Measurements from ENCODE around the gene SRR.

DNA sequence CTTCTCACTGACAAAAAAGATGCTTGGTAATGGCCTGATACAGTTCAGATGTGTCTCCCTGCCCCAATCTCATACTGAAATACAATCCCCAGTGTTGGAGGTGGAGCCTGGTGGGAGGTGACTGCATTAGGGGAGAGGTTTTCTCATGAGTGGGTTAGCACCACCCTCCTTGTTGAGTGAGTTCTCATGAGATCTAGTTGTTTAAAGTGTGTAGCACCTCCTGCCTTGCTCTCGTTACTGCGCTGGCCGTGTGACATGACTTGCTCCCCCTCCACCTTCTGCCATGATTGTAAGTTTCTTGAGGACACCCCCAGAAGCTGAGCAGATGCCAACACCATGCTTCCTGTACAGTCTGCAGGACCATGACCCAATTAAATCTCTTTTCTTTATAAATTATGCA is 27.6 kb downstream of the SRR start:
- TF ChIP-seq, protein P1, sequence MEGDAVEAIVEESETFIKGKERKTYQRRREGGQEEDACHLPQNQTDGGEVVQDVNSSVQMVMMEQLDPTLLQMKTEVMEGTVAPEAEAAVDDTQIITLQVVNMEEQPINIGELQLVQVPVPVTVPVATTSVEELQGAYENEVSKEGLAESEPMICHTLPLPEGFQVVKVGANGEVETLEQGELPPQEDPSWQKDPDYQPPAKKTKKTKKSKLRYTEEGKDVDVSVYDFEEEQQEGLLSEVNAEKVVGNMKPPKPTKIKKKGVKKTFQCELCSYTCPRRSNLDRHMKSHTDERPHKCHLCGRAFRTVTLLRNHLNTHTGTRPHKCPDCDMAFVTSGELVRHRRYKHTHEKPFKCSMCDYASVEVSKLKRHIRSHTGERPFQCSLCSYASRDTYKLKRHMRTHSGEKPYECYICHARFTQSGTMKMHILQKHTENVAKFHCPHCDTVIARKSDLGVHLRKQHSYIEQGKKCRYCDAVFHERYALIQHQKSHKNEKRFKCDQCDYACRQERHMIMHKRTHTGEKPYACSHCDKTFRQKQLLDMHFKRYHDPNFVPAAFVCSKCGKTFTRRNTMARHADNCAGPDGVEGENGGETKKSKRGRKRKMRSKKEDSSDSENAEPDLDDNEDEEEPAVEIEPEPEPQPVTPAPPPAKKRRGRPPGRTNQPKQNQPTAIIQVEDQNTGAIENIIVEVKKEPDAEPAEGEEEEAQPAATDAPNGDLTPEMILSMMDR (conservative IDR thresholded peaks at IDR 0.05; ENCODE audit: low read length) = no peak
- no peak for TF ChIP-seq EZH2phosphoT487 (IDR thresholded peaks at IDR 0.05; ENCODE audit: borderline replicate concordance)

Measured in Loucy (cell line).